Natural killer cell (primary cell): ENCODE data around the gene TMEM242. TPM values are rescaled to one million over a fixed set of nuclear protein-coding genes. Genes with fewer than 3 reads are reported as not detected.

Experiments used
- ATAC-seq, 3 donors: fragments of 150-1000 bp in 2 of 3; fragments of 200-7000 bp in 1 of 3; cut with Tn5 transposase; 1 replicate in 1 of 3; 2 replicates in 2 of 3; pipeline ENCODE4 v1.10.0; 2021; ENCODE audit warnings: mild to moderate bottlenecking in 2 of 3, moderate library complexity in 2 of 3
- DNase-seq, 2 donors: peaks; one replicate each; pipeline versions ENCODE4 v3.0.0 to v3.0.0-alpha.2; 2013 to 2021; ENCODE audit warnings: mixed read lengths in 1 of 2
- H3K27ac ChIP-seq: one replicate; pipeline ENCODE4 v1.5.1; 2013; ENCODE audit warnings: mild to moderate bottlenecking, low read length
- H3K27me3 ChIP-seq: one replicate; pipeline ENCODE4 v1.6.1; 2013; ENCODE audit warnings: low read length; ENCODE audit not compliant: control insufficient read depth, insufficient read depth
- H3K36me3 ChIP-seq: one replicate; pipeline ENCODE4 v1.6.1; 2013; ENCODE audit warnings: low read length; ENCODE audit not compliant: control insufficient read depth, insufficient read depth
- H3K4me1 ChIP-seq: one replicate; pipeline ENCODE4 v1.6.1; 2013; ENCODE audit warnings: low read length; ENCODE audit not compliant: control insufficient read depth, insufficient read depth
- H3K4me3 ChIP-seq: one replicate; pipeline ENCODE4 v1.5.1; 2013; ENCODE audit warnings: low read length
- H3K9me3 ChIP-seq: one replicate; pipeline ENCODE4 v1.6.1; 2013; ENCODE audit warnings: low read length; ENCODE audit not compliant: control insufficient read depth, insufficient read depth
- H3K27ac Mint-ChIP-seq, 2 donors: one replicate each; pipeline ENCODE4 v1.8.0; 2022; ENCODE audit warnings: mild to moderate bottlenecking in 2 of 2, mixed read lengths in 2 of 2, moderate library complexity in 1 of 2
- H3K27me3 Mint-ChIP-seq, 2 donors: one replicate each; pipeline ENCODE4 v1.8.0; 2022; ENCODE audit warnings: low read depth in 2 of 2, mixed read lengths in 2 of 2
- H3K36me3 Mint-ChIP-seq: one replicate; pipeline ENCODE4 v1.8.0; 2022; ENCODE audit warnings: mixed read lengths
- H3K4me1 Mint-ChIP-seq, 2 donors: one replicate each; pipeline ENCODE4 v1.8.0; 2022; ENCODE audit warnings: mixed read lengths in 2 of 2
- H3K4me3 Mint-ChIP-seq: one replicate; pipeline ENCODE4 v1.8.0; 2022; ENCODE audit warnings: mild to moderate bottlenecking, moderate library complexity, mixed read lengths
- H3K9me3 Mint-ChIP-seq, 2 donors: one replicate each; pipeline ENCODE4 v1.8.0; 2022; ENCODE audit warnings: mixed read lengths in 2 of 2
- WGBS: methylation state at CpG from one replicate; pipeline ENCODE4 v1.1.7; 2013; ENCODE audit warnings: missing lambda C conversion rate; ENCODE audit not compliant: insufficient coverage; 5-methylcytosine and 5-hydroxymethylcytosine counted together
- intact Hi-C: fragments of 100-400 bp; cut with micrococcal nuclease; formaldehyde crosslinking; loops from one replicate; pipeline ENCODE4 v1.14.2; 2022
- total RNA-seq, 4 donors: library from RNA; stranded (reverse); fragments of 120-200 nt in 1 of 4; gene quantifications; one replicate each; pipeline versions ENCODE4 v1.2.3 to v1.2.4, GENCODE V29; 2013 to 2022
- TF ChIP-seq, protein P1 (sequence below): fragments of 200-600 bp; IDR thresholded peaks from one replicate; pipeline ENCODE4 v1.8.0; 2022; ENCODE audit warnings: antibody characterized with exemption

Gene TMEM242
- total RNA-seq, 3 donors from 2014 or later (not counting 1 experiment from before 2014, with no cell fraction given): 18.5 to 24.8 (median 19.8) TPM

DNA sequence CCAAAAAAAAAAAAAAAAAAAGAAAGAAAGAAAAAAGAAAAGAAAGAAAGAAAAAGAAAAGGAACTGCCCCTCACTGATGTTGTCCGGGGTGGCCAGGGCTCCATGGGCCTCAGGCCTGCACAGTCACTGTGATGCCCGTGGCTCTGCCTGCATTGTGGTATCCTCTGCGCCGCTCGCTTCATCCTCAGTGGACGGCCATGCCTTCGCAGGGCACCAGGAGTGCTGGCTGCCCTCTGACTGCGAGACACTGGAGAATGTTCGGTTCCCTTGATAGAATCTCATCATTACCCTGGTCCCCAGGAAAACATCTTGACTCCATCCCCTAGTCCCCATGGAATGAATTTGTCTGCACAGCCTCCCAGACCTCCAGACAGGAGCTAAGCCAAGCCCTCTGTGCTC is 61.7 kb downstream of the TMEM242 start:
- Histone ChIP-seq H3K4me1 (peaks cover 19% of the 10 kb centered on the region), H3K27me3 (no peaks in the 10 kb centered on the region), H3K36me3 (no peaks in the 10 kb centered on the region), H3K9me3 (no peaks in the 10 kb centered on the region), H3K4me3 (no peak overlapping the region), H3K27ac (no peak overlapping the region)
- ATAC-seq (no peak), DNase-seq (no peak)
- Mint-ChIP-seq H3K27ac (no peak overlapping the region), H3K36me3 (no peaks in the 10 kb centered on the region), H3K9me3 (no peaks in the 10 kb centered on the region), H3K27me3 (peaks cover 10 to 11% of the 10 kb centered on the region in 2 donors), H3K4me1 (peaks cover 7 to 12% of the 10 kb centered on the region in 2 donors), H3K4me3 (no peak overlapping the region)
- 95% methylated on average over 9 of the region's 9 CpGs for WGBS
- TF ChIP-seq, protein P1, sequence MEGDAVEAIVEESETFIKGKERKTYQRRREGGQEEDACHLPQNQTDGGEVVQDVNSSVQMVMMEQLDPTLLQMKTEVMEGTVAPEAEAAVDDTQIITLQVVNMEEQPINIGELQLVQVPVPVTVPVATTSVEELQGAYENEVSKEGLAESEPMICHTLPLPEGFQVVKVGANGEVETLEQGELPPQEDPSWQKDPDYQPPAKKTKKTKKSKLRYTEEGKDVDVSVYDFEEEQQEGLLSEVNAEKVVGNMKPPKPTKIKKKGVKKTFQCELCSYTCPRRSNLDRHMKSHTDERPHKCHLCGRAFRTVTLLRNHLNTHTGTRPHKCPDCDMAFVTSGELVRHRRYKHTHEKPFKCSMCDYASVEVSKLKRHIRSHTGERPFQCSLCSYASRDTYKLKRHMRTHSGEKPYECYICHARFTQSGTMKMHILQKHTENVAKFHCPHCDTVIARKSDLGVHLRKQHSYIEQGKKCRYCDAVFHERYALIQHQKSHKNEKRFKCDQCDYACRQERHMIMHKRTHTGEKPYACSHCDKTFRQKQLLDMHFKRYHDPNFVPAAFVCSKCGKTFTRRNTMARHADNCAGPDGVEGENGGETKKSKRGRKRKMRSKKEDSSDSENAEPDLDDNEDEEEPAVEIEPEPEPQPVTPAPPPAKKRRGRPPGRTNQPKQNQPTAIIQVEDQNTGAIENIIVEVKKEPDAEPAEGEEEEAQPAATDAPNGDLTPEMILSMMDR: no peak
- intact Hi-C loops: no loop called here

DNA sequence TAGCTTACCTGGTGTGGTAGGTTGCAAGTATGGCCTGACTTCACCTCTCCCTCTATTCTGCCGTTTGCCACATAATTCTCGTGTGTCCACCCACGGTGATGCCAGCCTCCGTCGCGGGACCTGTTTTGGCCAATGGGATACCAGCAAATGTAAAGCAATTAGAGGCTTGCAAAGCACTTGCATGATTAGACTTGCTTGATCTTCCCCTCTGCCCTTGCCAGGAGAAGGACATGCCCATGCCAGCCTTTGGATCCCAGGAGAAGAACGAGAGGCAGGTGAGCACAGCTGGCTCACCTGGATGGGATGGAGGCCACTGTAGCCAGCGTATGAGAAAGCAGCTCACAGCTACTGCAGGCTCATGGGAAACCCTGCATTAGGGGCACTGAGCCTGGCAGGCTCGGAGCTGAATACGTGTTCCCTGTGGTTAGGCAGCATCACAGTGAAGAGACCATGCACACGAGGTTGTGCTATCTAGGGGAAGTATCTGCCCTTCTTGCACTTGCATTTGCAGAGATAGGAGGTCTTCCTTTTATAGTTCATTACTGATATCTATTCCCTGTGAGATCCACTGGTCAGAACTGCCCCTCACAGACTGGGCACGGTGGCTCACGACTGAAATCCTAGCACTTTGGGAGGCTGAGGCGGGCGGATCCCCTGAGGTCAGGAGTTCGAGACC is 62.4 kb downstream of the TMEM242 start:
- ATAC-seq: no peak
- TF ChIP-seq, protein P1: no peak
- peaks cover 7 to 12% of the 10 kb centered on the region in 2 donors for H3K4me1 Mint-ChIP-seq
- H3K27ac Mint-ChIP-seq: no peak overlapping the region
- no peak overlapping the region for H3K4me3 ChIP-seq
- no peak for DNase-seq
- H3K4me3 Mint-ChIP-seq: no peak overlapping the region
- H3K9me3 ChIP-seq: no peaks in the 10 kb centered on the region
- intact Hi-C loops: no loop called here
- WGBS: 85% methylated on average over 16 of the region's 16 CpGs
- no peak overlapping the region for H3K27ac ChIP-seq
- peaks cover 19% of the 10 kb centered on the region for H3K4me1 ChIP-seq
- no peaks in the 10 kb centered on the region for H3K9me3 Mint-ChIP-seq
- no peaks in the 10 kb centered on the region for H3K27me3 ChIP-seq
- no peaks in the 10 kb centered on the region for H3K36me3 Mint-ChIP-seq
- H3K36me3 ChIP-seq: no peaks in the 10 kb centered on the region
- peaks cover 10 to 14% of the 10 kb centered on the region in 2 donors for H3K27me3 Mint-ChIP-seq

- H3K27me3 Mint-ChIP-seq: peaks cover 10% of the 10 kb centered on the region in 2 donors
- TF ChIP-seq, protein P1: no peak
- intact Hi-C loops: no loop called here
- H3K9me3 Mint-ChIP-seq: no peaks in the 10 kb centered on the region
- H3K4me3 Mint-ChIP-seq: no peak overlapping the region
- no peaks in the 10 kb centered on the region for H3K9me3 ChIP-seq
- no peaks in the 10 kb centered on the region for H3K27me3 ChIP-seq
- no peak overlapping the region for H3K4me3 ChIP-seq
- DNase-seq: no peak
- no peak overlapping the region for H3K27ac ChIP-seq
- no peak for ATAC-seq
- H3K36me3 ChIP-seq: no peaks in the 10 kb centered on the region
- no peak overlapping the region for H3K27ac Mint-ChIP-seq
- WGBS: 95% methylated on average over 8 of the region's 9 CpGs
- H3K4me1 ChIP-seq: peaks cover 24% of the 10 kb centered on the region
- peaks cover 7 to 16% of the 10 kb centered on the region in 2 donors for H3K4me1 Mint-ChIP-seq
- no peaks in the 10 kb centered on the region for H3K36me3 Mint-ChIP-seq
Observed at GRCh38 chr6:157259443-157259842, 63.9 kb downstream of the TMEM242 start.

DNA sequence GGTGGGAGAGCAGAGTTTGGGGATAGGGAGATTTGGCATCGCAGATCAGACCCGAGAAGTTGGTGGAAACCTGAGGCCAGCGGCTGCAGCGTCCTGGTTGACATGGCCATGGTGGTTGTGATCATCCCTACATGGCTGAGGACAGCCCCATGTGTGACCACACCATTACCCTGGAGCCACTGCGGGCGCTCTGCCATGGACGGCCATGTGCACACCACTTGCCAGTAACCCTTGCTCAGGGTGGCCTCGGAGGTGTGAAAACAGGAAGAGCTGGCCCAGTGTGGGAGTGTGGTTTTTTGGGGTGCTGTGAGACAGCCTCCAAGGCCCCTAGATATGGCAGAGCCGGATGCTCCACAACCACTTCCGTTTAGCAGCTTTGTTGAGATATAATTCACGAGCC is 64.4 kb downstream of the TMEM242 start:
- Mint-ChIP-seq H3K4me3 (no peak overlapping the region), H3K9me3 (no peaks in the 10 kb centered on the region), H3K36me3 (no peaks in the 10 kb centered on the region), H3K27me3 (peaks cover 14 to 16% of the 10 kb centered on the region in 2 donors), H3K27ac (peak overlapping the region in 1 of 2 donors; percentile 20), H3K4me1 (peaks cover 11 to 21% of the 10 kb centered on the region in 2 donors)
- WGBS: 65% methylated on average over 11 of the region's 11 CpGs
- Histone ChIP-seq H3K4me3 (no peak overlapping the region), H3K9me3 (no peaks in the 10 kb centered on the region), H3K36me3 (no peaks in the 10 kb centered on the region), H3K4me1 (peaks cover 26% of the 10 kb centered on the region), H3K27ac (no peak overlapping the region), H3K27me3 (no peaks in the 10 kb centered on the region)
- intact Hi-C loops: no loop called here
- TF ChIP-seq, protein P1: no peak
- ATAC-seq: peak; percentile 66 to 83 (median 68)
- DNase-seq: peak in 1 of 2 donors; percentile 60
